NCI-H1436 (cell line): ENCODE results near the gene TRAF3.
A peak's percentile ranks its signal among the peaks of the same experiment; 100 is the strongest.

Experiments
- DNase-seq: peaks from one replicate; lab custom pipeline; 2025; lab: John Stamatoyannopoulos, UW

TRAF3 gene

GRCh38 chr14:102777711-102778337 lies 575 bp downstream of the TRAF3 start:
- DNase-seq = no peak

DNA sequence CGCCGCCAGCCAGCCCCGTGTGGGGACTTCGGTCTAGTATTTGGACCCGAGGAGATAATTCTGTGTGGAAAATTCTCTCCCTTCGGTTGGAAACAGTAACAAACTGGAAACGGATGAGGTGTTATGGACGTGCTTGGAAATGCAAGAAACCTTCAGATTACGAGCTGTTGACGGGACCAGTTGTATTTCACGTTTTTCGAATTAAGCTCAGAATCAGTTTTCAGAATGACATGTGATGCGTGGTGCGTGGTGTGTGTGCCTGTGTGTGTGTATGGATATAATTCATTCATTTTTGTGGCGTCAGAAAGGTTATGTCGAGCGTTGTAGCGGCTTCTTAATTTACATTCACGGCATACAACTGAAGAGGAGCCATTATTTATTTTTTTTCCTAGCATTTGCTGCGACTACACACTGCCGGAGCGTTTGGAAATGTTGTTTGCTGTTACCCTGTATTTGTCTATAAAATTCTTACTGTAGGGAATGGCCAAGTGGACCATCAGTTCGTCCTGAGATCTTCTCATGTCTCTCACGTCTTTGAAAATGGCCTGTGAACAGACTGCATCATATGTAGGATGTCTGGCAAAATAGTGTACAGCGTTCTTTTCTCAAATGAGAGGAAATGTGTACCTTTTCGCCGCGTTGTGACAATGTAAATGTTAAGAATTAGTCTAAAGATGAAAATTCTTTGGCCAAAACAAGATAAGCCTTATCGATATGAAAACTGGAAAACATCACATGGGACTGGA lies 1.3 kb downstream of the TRAF3 start:
- DNase-seq = no peak

DNA sequence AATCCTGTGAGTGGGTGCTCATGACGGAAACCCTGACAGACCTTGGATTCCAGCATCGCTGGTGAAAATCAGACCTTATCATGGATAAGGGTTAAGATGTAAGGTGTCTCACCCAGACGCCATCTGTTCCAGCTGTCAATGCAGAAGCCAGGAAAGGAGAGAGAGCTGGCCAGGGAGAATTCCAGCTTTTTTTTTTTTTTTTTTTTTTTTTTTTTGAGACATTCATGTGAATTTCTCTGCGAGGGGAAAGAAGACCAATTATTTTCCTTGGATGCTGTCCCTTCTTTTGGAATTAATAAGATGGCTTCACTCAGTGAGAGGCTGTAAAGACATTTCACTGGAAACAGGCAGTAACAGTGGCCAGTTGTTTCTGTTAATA lies 1.8 kb downstream of the TRAF3 start:
- no peak for DNase-seq

- DNase-seq = no peak
These were observed 2.5 kb downstream of the TRAF3 start for GRCh38 chr14:102779574-102780315.

- DNase-seq = no peak
These were observed 3.8 kb downstream of the TRAF3 start for GRCh38 chr14:102781063-102781462.

DNA sequence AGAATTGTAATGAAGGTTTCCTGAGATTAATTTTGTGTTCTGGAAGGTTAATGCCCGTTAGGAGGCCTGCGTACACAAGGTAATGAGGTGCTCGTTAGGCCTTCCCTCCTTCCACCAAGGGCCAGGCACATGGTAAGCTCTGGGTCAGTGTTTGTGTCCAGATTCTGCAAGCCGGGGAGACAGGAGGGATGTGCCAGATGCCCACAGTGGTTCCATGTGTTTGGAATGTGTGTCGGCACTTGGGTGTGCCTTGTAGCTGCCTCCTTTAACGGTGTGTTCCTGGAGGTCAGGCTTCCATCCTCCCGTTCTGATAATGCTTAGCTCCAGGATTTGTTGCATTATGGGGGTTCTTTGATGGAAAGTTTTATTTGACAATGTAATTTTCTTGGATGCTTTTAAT lies 5.7 kb downstream of the TRAF3 start:
- DNase-seq = no peak

- no peak for DNase-seq
These were observed 7.8 kb downstream of the TRAF3 start for GRCh38 chr14:102784892-102785594.

DNA sequence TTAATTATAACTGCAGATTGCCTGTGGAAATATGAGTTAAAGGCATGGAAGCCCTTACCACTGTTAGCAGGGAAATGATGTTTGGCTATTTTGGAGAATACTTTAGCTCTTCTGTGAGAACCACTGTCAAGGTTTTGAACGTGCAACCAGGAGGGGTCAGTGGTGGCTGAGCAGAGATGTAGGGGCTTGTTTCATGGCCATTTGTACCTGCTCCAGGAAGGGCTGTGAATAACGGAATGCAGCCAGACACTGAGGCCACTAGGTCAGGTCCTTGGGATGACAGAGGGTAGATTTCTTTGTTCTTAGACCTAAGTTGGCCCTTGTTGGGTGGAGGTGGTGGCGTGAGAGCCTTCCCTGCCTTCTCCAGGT lies 8.3 kb downstream of the TRAF3 start:
- no peak for DNase-seq

GRCh38 chr14:102786768-102787167 lies 9.5 kb downstream of the TRAF3 start:
- DNase-seq = no peak

DNA sequence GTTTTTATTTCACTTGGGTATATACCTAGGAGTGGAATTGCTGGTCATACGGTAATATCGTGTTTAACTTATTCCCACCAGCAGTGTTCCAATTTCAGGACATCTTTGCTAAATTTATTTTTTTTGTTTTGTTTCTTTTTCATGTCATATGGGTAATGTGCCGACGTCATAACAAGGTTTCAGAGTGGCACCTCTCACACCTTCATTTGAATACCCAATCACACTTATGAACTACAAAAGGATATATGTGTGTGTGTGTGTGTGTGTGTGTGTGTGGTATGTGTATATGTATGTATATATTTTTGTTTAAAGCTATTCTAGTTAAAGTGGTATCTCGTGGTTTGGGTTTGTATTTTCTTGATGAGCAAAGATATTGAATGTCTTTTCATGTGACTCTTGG lies 12.1 kb downstream of the TRAF3 start:
- DNase-seq = no peak

GRCh38 chr14:102793531-102794328 lies 16.5 kb downstream of the TRAF3 start:
- no peak for DNase-seq

DNA sequence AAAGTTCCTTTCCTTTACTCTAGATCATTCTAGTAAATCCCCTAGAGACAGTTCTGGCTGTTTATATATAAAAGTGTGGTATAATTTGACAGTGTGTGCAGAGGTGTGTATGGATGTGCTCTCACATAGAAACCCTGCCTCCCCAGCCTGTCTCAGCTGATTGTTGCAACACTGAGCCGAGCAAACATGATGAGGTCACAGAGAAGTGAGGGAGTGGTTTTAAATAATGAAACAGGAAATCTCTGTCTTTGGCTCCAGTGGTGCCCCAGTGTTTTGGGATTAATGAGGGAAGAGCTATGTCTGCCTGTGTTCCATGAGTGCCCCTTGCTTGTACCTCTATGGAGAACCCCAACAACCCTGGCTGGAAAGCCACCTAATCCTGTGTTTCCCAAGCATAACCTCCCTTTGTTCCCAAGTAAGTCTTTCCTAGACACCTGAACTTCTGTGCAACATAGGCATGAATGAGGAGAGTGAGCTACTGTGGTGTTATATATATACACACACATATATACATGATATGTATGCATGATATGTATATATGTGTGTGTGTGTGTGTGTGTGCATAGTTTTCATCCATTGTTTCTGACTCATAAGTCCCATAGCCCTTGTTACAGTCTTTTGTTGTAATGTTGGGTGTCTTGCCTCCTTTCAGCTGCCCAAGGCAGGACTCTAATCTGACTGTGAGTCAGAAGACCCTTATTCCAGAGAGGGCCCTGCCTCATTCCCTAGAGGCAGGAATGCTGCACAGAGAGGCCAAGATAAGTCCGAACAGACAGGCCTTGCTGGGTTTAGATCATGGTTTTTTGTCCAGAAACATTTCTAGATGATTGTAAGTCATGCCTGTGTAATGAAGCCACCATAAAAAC lies 18.0 kb downstream of the TRAF3 start:
- DNase-seq = peak; percentile 40

GRCh38 chr14:102796661-102797190 lies 19.5 kb downstream of the TRAF3 start:
- no peak for DNase-seq

- no peak for DNase-seq
These were observed 21.7 kb downstream of the TRAF3 start for GRCh38 chr14:102798926-102799325.

GRCh38 chr14:102799684-102800562 lies 22.7 kb downstream of the TRAF3 start:
- no peak for DNase-seq

- DNase-seq = no peak
These were observed 25.7 kb downstream of the TRAF3 start for GRCh38 chr14:102802834-102803523.

DNA sequence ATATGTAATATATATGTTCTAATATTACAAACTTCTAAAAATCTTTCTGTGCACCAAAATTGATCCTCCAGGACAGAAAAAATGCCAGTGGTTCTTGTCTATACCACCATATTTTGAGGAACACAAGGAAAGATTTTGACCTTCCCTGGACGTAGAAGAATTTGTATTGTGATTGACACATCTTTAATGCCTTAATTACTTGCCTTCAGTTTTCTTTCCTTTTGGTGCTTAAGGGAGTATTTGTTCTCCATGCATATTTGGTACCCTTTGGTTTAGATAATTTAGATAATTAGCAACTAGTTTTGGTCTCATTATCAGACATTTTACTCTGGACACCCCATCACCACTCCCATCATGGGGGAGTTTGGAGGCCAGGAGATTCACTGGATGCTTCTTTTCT lies 27.6 kb downstream of the TRAF3 start:
- no peak for DNase-seq

GRCh38 chr14:102805371-102805891 lies 28.2 kb downstream of the TRAF3 start:
- DNase-seq = no peak

DNA sequence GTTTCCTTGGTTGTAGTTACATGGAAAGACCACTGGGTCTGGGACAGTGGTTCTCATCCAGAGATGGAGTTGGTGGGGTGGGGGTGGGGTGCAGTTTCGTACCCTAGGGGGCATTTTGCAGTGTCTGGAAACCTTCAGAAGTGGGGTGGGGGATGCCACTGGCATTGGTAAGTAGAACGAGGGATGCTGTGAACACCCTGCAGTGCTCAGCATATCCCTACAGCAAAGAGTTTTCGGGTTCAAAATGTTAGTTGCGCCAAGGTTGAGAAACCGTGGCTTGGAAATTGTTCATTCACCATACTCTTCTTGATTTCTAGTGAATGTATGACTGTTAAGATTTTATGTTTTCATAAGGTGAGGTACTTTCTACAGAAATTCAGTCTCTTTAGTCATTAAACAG lies 28.7 kb downstream of the TRAF3 start:
- DNase-seq = no peak
